Common myeloid progenitor, CD34-positive (primary cell): ENCODE measurements around the gene CCDC195.

Experiments used
- CTCF ChIA-PET: fragments of 350-600 bp; sonication (Branson Sonifier 250); formaldehyde crosslinking; loops from one replicate; lab custom pipeline; 2021; ENCODE audit warnings: antibody characterized with exemption; lab: Charles Lee
- POLR2A ChIA-PET: fragments of 350-600 bp; sonication (Branson Sonifier 250); formaldehyde crosslinking; loops from one replicate; lab custom pipeline; 2021; ENCODE audit warnings: antibody characterized with exemption; lab: Charles Lee
- DNase-seq, 3 donors: peaks; one replicate each; pipeline versions ENCODE4 v3.0.0 to v3.0.0-alpha.2; 2013
- H3K27ac ChIP-seq, 2 experiments: 1 replicate in 1 of 2; 2 replicates in 1 of 2; pipeline ENCODE4 v1.7.0; 2013; ENCODE audit warnings: inconsistent platforms in 2 of 2, low read length in 2 of 2, mild to moderate bottlenecking in 2 of 2, low read depth in 1 of 2, moderate library complexity in 1 of 2; ENCODE audit not compliant: severe bottlenecking in 2 of 2, insufficient read depth in 1 of 2, poor library complexity in 1 of 2
- H3K27me3 ChIP-seq, 5 experiments: replicated peaks in 2 of 5; 1 replicate in 3 of 5; 2 replicates in 2 of 5; pipeline versions ENCODE4 v1.6.1 to v1.7.0; 2013; ENCODE audit warnings: low read length in 4 of 5, mild to moderate bottlenecking in 2 of 5, moderate library complexity in 2 of 5, inconsistent platforms in 1 of 5; ENCODE audit not compliant: insufficient read depth in 5 of 5, control insufficient read depth in 4 of 5
- H3K36me3 ChIP-seq, 4 experiments: 1 replicate in 2 of 4; 2 replicates in 2 of 4; pipeline versions ENCODE4 v1.6.1 to v1.7.0; 2013; ENCODE audit warnings: low read length in 3 of 4, control low read depth in 1 of 4, mild to moderate bottlenecking in 1 of 4; ENCODE audit not compliant: control insufficient read depth in 4 of 4, insufficient read depth in 4 of 4
- H3K4me1 ChIP-seq, 4 experiments: 1 replicate in 3 of 4; 2 replicates in 1 of 4; pipeline versions ENCODE4 v1.6.1 to v1.7.1; 2013; ENCODE audit warnings: low read length in 3 of 4, mild to moderate bottlenecking in 3 of 4, control low read depth in 1 of 4, inconsistent platforms in 1 of 4, moderate library complexity in 1 of 4; ENCODE audit not compliant: control insufficient read depth in 4 of 4, insufficient read depth in 4 of 4; ENCODE audit errors: control extremely low read depth in 1 of 4
- H3K4me3 ChIP-seq, 7 experiments: 1 replicate in 4 of 7; 2 replicates in 3 of 7; pipeline versions ENCODE4 v1.5.1 to v1.7.0; 2013; ENCODE audit warnings: mild to moderate bottlenecking in 7 of 7, low read length in 6 of 7, moderate library complexity in 6 of 7, inconsistent platforms in 2 of 7, low read depth in 2 of 7, control low read depth in 1 of 7; ENCODE audit not compliant: insufficient read depth in 4 of 7, control insufficient read depth in 1 of 7; ENCODE audit errors: extremely low read depth in 1 of 7
- H3K9me3 ChIP-seq, 5 experiments: 1 replicate in 4 of 5; 2 replicates in 1 of 5; pipeline versions ENCODE4 v1.6.1 to v1.7.1; 2013; ENCODE audit warnings: low read length in 4 of 5, mild to moderate bottlenecking in 2 of 5, inconsistent platforms in 1 of 5, low read depth in 1 of 5, moderate library complexity in 1 of 5; ENCODE audit not compliant: control insufficient read depth in 4 of 5, insufficient read depth in 2 of 5; ENCODE audit errors: control extremely low read depth in 1 of 5
- WGBS: methylation state at CpG from one replicate; pipeline ENCODE4 v1.1.5; 2013; ENCODE audit not compliant: insufficient coverage; 5-methylcytosine and 5-hydroxymethylcytosine counted together

Gene CCDC195

DNA sequence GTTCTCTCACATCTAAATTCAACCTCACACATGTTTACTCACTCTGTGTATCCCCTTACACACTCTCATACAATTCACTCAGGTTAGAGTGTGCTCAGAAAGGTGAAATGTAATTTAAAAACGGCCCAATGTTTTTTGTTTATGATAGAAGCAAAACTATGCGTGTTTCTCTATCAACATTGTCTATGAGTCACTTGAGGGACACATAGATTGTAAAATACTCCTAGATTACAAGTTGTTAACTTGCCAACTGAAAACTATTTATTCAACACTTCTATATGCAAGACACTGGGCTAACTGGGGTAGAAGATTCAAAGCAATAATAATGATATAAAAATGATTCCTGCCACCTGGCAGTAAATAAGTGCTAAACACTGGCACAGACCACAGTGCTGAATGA is 24.6 kb downstream of the CCDC195 start:
- CTCF ChIA-PET: no interaction called here
- no CpG with 5 or more reads among the region's 2 CpGs for WGBS

GRCh38 chr2:224690868-224691267 is 25.3 kb downstream of the CCDC195 start:
- WGBS: 100% methylated on average over 1 of the region's 2 CpGs
- DNase-seq: no peak
- ChIA-PET CTCF (no interaction called here), POLR2A (no interaction called here)
- H3K36me3 ChIP-seq: no peaks in the 10 kb centered on the region
- no peak overlapping the region for H3K4me3 ChIP-seq
- H3K4me1 ChIP-seq: no peaks in the 10 kb centered on the region
- no peak overlapping the region for H3K27ac ChIP-seq
- peaks cover 0 to 2% (median 0%) of the 10 kb centered on the region in 5 experiments for H3K27me3 ChIP-seq
- H3K9me3 ChIP-seq: no peaks in the 10 kb centered on the region

More for the DNA sequence above, 24.6 kb downstream of the CCDC195 start:
- Histone ChIP-seq H3K36me3 (no peaks in the 10 kb centered on the region), H3K27me3 (peaks cover 0 to 2% (median 0%) of the 10 kb centered on the region in 5 experiments), H3K4me1 (no peaks in the 10 kb centered on the region), H3K4me3 (no peak overlapping the region), H3K9me3 (no peaks in the 10 kb centered on the region), H3K27ac (no peak overlapping the region)
- no peak for DNase-seq
- POLR2A ChIA-PET: no interaction called here

- Histone ChIP-seq H3K9me3 (no peaks in the 10 kb centered on the region), H3K27me3 (peaks cover 0 to 2% (median 0%) of the 10 kb centered on the region in 5 experiments), H3K27ac (no peak overlapping the region), H3K4me3 (no peak overlapping the region), H3K36me3 (no peaks in the 10 kb centered on the region), H3K4me1 (no peaks in the 10 kb centered on the region)
- DNase-seq: no peak
- CTCF ChIA-PET: no interaction called here
- POLR2A ChIA-PET: no interaction called here
- WGBS: 100% methylated on average over 1 of the region's 2 CpGs
Observed at GRCh38 chr2:224689539-224689938, 26.6 kb downstream of the CCDC195 start.

GRCh38 chr2:224688997-224689396 is 27.2 kb downstream of the CCDC195 start:
- ChIA-PET POLR2A (no interaction called here), CTCF (no interaction called here)
- H3K4me1 ChIP-seq: no peaks in the 10 kb centered on the region
- H3K27me3 ChIP-seq: peaks cover 0 to 2% (median 0%) of the 10 kb centered on the region in 5 experiments
- no peaks in the 10 kb centered on the region for H3K9me3 ChIP-seq
- H3K27ac ChIP-seq: no peak overlapping the region
- 100% methylated on average over 1 of the region's 2 CpGs for WGBS
- no peak overlapping the region for H3K4me3 ChIP-seq
- no peak for DNase-seq
- no peaks in the 10 kb centered on the region for H3K36me3 ChIP-seq

DNA sequence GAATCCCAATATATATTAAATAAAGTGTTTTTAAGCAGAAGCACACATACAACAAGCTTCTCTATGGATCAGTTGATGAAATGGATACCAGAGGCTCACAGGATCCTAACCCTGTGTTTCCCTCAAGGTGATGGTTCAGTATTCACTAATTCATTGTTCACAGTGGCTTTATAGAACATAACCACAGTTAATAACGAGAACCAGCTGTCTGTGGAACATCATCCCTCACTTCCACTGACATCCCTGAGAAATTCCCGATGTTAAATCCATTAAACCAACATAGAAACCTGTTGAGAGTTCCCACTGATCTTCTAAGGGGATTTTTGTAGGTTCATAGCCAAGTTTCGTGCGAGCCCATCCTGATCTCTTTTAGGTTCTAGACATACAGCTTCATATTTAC is 29.0 kb downstream of the CCDC195 start:
- Histone ChIP-seq H3K4me1 (no peaks in the 10 kb centered on the region), H3K36me3 (no peaks in the 10 kb centered on the region), H3K27me3 (no peaks in the 10 kb centered on the region), H3K27ac (no peak overlapping the region), H3K4me3 (no peak overlapping the region), H3K9me3 (no peaks in the 10 kb centered on the region)
- 100% methylated on average over 1 of the region's 4 CpGs for WGBS
- ChIA-PET POLR2A (no interaction called here), CTCF (no interaction called here)
- no peak for DNase-seq

DNA sequence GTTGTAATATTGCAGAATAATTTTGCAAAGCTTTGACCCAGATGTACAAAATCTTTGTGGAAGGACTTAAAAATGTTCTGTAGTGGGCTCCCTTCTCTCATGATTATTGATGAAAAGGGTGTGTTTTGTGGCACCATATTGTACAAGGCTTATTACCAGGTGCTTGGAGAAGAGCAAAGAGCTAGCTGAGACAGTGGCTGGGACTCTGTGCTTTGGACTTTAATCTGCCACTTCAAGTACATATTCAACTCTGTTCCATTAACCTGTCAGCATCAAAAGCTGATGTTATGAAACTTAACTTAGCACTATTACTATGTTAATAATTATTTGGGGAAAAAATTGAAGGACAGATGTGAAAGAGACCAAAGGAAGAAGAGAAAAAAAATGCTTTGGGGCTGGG is 31.0 kb downstream of the CCDC195 start:
- DNase-seq: no peak
- Histone ChIP-seq H3K9me3 (no peaks in the 10 kb centered on the region), H3K4me1 (no peaks in the 10 kb centered on the region), H3K4me3 (no peak overlapping the region), H3K36me3 (no peaks in the 10 kb centered on the region), H3K27ac (no peak overlapping the region), H3K27me3 (no peaks in the 10 kb centered on the region)
- CTCF ChIA-PET: interaction anchor here (1.5 kb wide), 1 partner anchor 38 kb away, joined by 3 read pairs; no protein-coding TSS in a partner anchor
- POLR2A ChIA-PET: no interaction called here

DNA sequence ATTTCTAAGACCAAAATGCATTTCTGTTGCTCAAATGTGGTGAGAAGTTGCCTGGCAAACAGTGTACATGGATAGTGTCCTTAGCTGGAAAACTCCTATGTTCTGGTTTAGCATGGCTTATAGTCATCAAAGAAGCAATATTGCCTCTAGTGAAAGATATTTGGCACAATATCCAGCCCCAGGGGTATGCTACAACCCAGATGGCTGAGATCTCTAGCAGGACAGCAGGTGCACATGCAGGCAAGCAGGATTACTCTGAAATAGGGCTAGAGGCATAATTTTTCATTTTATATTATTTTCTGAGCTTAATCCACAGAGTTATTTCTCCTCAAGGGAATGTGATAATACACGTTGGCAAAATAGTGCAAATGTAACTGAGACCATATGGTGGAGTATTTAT is 34.0 kb downstream of the CCDC195 start:
- ChIA-PET CTCF (no interaction called here), POLR2A (no interaction called here)
- H3K27me3 ChIP-seq: no peaks in the 10 kb centered on the region
- no peak for DNase-seq
- no peaks in the 10 kb centered on the region for H3K9me3 ChIP-seq
- no peak overlapping the region for H3K4me3 ChIP-seq
- no peaks in the 10 kb centered on the region for H3K4me1 ChIP-seq
- no CpG with 5 or more reads among the region's 1 CpG for WGBS
- H3K36me3 ChIP-seq: no peaks in the 10 kb centered on the region
- no peak overlapping the region for H3K27ac ChIP-seq
